Skeletal muscle tissue (tissue), 4 donors: ENCODE data around the gene ATR. TPM values are rescaled to one million over a fixed set of nuclear protein-coding genes. Genes with fewer than 3 reads are reported as not detected.
A peak's percentile ranks its signal among the peaks of the same experiment; 100 is the strongest.

Experiments used
- H3K27ac ChIP-seq: one replicate; pipeline ENCODE4 v1.7.0; 2013; ENCODE audit warnings: mild to moderate bottlenecking, low read depth, low read length, inconsistent platforms
- H3K27me3 ChIP-seq, 3 donors: one replicate each; pipeline ENCODE4 v1.7.0; 2013; ENCODE audit warnings: low read length in 3 of 3; ENCODE audit not compliant: control insufficient read depth in 3 of 3, insufficient read depth in 3 of 3
- H3K36me3 ChIP-seq, 3 donors: one replicate each; pipeline ENCODE4 v1.7.0; 2013; ENCODE audit warnings: low read length in 3 of 3; ENCODE audit not compliant: control insufficient read depth in 3 of 3, insufficient read depth in 3 of 3
- H3K4me1 ChIP-seq, 3 donors: one replicate each; pipeline ENCODE4 v1.7.0; 2013; ENCODE audit warnings: low read length in 3 of 3, mild to moderate bottlenecking in 3 of 3; ENCODE audit not compliant: control insufficient read depth in 3 of 3, insufficient read depth in 3 of 3
- H3K4me3 ChIP-seq, 3 donors: one replicate each; pipeline ENCODE4 v1.7.0; 2013; ENCODE audit warnings: low read length in 3 of 3
- H3K9ac ChIP-seq, 3 donors: one replicate each; pipeline ENCODE4 v1.7.0; 2013; ENCODE audit warnings: low read length in 3 of 3, mild to moderate bottlenecking in 3 of 3, moderate library complexity in 2 of 3, low read depth in 1 of 3
- H3K9me3 ChIP-seq, 3 donors: one replicate each; pipeline ENCODE4 v1.7.0; 2013; ENCODE audit warnings: low read length in 3 of 3; ENCODE audit not compliant: control insufficient read depth in 3 of 3
- total RNA-seq: library from RNA; depleted of rRNA; stranded (reverse); fragments of >200 nt; gene quantifications from one replicate; pipeline ENCODE4 v1.2.3, GENCODE V29; 2014
- donor health status: Osteomylitis.

Gene ATR
- total RNA-seq, 1 donor from 2014 or later, result 25.6 TPM

DNA sequence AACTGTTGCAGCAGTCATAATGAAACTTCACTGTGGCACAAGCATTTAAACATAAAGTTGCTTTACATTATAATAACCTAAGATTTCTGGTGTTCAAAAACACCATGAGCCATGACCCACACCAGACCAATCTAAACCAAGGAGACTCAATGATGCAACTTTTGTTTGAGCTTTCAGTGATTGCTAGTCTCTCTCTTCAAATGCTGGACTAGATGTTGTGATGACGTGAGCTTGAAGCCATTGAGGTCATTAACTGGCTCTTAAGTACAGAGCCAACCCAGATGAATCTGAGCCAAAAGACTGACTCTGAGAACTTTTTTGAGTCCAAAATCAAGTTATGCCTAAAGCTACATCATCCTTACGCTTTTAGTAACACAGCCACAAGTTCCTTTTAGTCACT, 36.5 kb downstream of the ATR start:
- H3K36me3 ChIP-seq, result peaks cover 5 to 17% (median 10%) of the 10 kb centered on the region in 3 donors
- no peaks in the 10 kb centered on the region for H3K9me3 ChIP-seq
- no peak overlapping the region for H3K4me3 ChIP-seq
- no peaks in the 10 kb centered on the region for H3K27me3 ChIP-seq
- no peaks in the 10 kb centered on the region for H3K4me1 ChIP-seq
- H3K9ac ChIP-seq, result no peak overlapping the region
- H3K27ac ChIP-seq, result no peak overlapping the region

DNA sequence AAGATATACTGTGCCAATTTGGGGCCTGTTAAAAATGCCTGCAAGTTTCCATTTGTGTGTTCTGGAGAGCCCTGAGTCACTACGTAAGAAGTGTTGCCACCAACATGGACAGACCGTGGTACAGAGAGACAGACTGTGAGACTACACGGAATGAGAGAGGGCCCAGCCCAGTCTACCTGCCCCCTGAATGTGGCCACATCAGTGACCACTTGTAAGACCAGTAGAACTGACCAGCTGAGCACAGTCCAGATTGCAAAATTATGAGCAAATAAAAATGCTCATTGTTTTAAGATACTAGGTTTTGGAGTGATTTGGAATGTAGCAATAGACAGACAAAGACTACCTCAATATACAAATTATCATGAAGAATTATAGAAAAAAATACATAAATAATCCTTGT, 42.0 kb downstream of the ATR start:
- no peak overlapping the region for H3K27ac ChIP-seq
- no peak overlapping the region for H3K9ac ChIP-seq
- H3K9me3 ChIP-seq, result no peaks in the 10 kb centered on the region
- H3K4me3 ChIP-seq, result no peak overlapping the region
- H3K4me1 ChIP-seq, result no peaks in the 10 kb centered on the region
- H3K27me3 ChIP-seq, result no peaks in the 10 kb centered on the region
- peaks cover 9 to 31% (median 15%) of the 10 kb centered on the region in 3 donors for H3K36me3 ChIP-seq

DNA sequence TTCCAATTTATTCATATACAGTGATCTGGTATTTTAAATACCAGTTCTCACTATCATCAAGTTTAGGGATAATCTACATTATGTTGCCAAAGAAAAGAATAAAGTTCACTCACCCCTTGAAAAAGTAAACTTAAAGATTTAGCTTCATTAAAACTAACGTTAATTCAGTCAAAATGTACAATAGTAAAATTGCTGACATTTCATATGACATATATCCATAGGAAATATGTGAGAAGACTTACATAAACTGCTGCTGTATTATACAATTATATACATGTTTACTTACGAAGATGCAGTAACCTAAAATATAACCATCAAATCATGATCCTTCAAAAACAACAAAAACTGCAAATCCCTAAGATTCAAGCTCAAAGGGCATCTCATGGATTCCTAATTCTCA, 44.0 kb downstream of the ATR start:
- H3K27me3 ChIP-seq, result no peaks in the 10 kb centered on the region
- no peaks in the 10 kb centered on the region for H3K9me3 ChIP-seq
- no peak overlapping the region for H3K4me3 ChIP-seq
- H3K36me3 ChIP-seq, result peaks cover 9 to 31% (median 15%) of the 10 kb centered on the region in 3 donors
- H3K4me1 ChIP-seq, result no peaks in the 10 kb centered on the region
- no peak overlapping the region for H3K27ac ChIP-seq
- no peak overlapping the region for H3K9ac ChIP-seq

DNA sequence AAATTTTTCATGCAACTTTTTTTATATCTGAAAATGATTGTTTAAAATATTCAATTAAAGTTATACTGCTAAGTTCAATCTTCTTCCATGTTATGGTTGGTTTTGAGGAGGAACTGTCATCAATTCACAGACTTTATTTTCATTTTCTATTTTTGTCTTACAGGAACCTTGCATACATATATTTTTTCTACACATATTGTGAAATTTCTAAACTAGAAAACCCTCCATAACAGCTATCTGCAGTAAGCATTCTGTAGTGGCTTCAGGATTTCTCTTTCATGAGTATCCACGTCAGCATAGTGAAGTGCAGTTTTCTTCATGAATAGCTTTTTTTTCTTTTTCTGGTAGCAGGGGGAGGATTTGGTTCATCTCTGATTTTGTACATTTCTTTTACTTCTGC, 48.2 kb downstream of the ATR start:
- H3K9ac ChIP-seq, result no peak overlapping the region
- no peak overlapping the region for H3K4me3 ChIP-seq
- H3K4me1 ChIP-seq, result no peaks in the 10 kb centered on the region
- H3K27ac ChIP-seq, result no peak overlapping the region
- H3K27me3 ChIP-seq, result no peaks in the 10 kb centered on the region
- no peaks in the 10 kb centered on the region for H3K9me3 ChIP-seq
- peaks cover 3 to 19% (median 15%) of the 10 kb centered on the region in 3 donors for H3K36me3 ChIP-seq

DNA sequence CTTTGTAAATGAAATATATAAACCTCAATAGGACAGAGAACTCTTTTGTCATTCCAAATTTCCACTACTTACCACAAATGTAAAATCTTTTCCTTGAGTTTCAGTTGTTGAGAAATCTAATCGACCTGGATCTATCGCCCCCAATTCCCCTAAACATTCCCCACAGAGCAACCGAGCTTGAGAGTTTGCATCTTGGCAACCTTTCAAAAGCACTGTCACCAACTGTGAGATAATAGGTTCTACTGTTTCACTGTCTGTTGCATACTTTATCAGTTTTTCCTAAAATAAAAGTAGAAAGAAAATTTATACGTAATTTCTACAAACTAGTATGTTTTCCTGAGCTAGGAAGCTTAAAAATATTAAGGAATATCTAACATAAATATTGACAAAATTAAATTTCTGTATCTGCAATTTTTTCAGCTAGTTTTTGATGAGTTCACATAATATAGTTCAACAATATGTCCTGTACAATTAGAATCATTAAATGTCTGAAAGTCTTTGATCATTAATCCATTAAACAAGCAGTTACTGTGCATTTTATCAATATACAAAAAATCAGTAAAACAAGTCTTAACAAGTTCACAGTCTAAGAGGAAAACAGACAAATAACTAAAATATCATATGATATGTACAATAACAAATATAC, 54.5 kb downstream of the ATR start:
- H3K4me3 ChIP-seq, result no peak overlapping the region
- no peak overlapping the region for H3K27ac ChIP-seq
- H3K9me3 ChIP-seq, result no peaks in the 10 kb centered on the region
- H3K27me3 ChIP-seq, result no peaks in the 10 kb centered on the region
- H3K9ac ChIP-seq, result no peak overlapping the region
- H3K4me1 ChIP-seq, result no peaks in the 10 kb centered on the region
- H3K36me3 ChIP-seq, result peaks cover 0 to 19% (median 4%) of the 10 kb centered on the region in 3 donors

DNA sequence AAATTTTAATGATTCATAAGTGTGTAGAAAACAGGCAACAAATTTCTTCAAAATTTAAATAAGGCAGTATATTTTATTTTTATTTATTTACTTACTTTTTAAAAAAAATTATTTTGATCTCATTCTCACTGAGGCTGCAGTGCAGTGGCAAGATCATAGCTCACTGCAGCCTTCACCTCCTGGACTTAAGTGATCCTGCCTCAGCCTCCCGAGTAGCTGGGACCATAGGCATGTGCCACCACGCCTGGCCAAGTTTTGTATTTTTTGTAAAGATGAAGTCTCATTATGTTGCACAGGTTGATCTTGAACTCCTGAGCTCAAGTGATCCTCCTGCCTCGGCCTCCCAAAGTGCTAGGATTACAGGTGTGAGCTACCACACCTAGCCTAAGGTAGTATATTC, 69.5 kb downstream of the ATR start:
- peaks cover 0 to 19% (median 15%) of the 10 kb centered on the region in 3 donors for H3K36me3 ChIP-seq
- H3K27ac ChIP-seq, result no peak overlapping the region
- H3K4me1 ChIP-seq, result no peaks in the 10 kb centered on the region
- no peak overlapping the region for H3K4me3 ChIP-seq
- H3K9ac ChIP-seq, result no peak overlapping the region
- no peaks in the 10 kb centered on the region for H3K27me3 ChIP-seq
- H3K9me3 ChIP-seq, result no peaks in the 10 kb centered on the region

DNA sequence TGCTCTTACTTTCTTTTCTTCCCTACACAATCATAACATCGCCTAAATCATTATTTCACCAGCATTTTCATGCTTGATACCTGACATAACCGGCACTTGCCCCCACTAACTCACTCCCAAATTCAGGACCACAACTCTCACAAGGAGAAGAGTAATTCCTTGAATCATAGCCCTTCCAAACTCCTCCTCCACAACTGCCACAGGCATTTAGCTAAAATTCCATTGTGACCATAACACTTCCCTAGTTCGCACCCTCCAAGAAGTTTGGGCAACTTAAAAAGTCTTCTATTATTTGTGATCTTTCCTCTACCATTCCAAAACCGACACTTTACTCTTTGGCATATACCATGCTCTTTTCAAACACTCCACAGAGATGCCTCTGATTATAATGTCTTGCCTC, 71.3 kb downstream of the ATR start:
- H3K9ac ChIP-seq, result no peak overlapping the region
- H3K36me3 ChIP-seq, result peaks cover 0 to 15% (median 11%) of the 10 kb centered on the region in 3 donors
- H3K4me1 ChIP-seq, result no peaks in the 10 kb centered on the region

DNA sequence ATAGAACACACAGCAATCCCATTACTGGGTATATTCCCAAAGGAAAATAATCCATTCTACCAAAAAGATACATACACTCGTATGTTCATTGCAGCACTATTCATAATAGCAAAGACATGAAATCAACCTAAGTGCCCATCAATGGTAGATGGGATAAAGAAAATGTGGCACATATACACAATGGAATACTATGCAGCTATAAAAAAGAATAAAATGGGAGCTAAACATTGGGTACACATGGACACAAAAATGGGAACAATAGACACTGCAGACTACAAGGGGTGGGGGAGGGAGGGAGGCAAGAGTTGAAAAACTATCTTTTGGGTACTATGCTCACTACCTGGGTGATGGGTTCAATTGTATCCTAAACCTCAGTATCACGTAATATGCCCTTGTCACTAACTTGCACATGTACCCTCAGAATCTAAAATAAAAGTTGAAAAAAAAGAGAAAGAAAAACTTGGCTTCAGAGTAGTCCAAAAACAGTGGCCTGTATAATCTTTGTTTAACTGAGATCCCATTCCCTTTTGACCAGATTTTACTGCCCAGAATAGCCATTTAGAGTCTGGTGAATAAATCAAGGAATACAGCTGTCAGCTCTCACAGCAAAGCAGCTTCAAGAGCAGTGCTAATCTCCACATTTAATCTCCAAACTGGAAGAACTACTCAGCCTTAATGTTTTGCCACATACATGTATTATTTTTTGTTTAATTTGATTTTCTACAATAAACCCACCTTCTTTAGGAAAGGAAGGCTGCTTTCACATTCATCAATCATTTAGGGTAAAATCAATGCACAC, 76.1 kb downstream of the ATR start:
- Histone ChIP-seq H3K27ac (no peak overlapping the region), H3K9ac (no peak overlapping the region), H3K4me3 (no peak overlapping the region), H3K36me3 (peaks cover 4 to 20% (median 8%) of the 10 kb centered on the region in 3 donors), H3K27me3 (no peaks in the 10 kb centered on the region), H3K9me3 (no peaks in the 10 kb centered on the region), H3K4me1 (peaks cover 0 to 2% (median 0%) of the 10 kb centered on the region in 3 donors)

More for the DNA sequence above, 71.3 kb downstream of the ATR start:
- Histone ChIP-seq H3K27me3 (no peaks in the 10 kb centered on the region), H3K9me3 (no peaks in the 10 kb centered on the region), H3K27ac (no peak overlapping the region), H3K4me3 (no peak overlapping the region)

DNA sequence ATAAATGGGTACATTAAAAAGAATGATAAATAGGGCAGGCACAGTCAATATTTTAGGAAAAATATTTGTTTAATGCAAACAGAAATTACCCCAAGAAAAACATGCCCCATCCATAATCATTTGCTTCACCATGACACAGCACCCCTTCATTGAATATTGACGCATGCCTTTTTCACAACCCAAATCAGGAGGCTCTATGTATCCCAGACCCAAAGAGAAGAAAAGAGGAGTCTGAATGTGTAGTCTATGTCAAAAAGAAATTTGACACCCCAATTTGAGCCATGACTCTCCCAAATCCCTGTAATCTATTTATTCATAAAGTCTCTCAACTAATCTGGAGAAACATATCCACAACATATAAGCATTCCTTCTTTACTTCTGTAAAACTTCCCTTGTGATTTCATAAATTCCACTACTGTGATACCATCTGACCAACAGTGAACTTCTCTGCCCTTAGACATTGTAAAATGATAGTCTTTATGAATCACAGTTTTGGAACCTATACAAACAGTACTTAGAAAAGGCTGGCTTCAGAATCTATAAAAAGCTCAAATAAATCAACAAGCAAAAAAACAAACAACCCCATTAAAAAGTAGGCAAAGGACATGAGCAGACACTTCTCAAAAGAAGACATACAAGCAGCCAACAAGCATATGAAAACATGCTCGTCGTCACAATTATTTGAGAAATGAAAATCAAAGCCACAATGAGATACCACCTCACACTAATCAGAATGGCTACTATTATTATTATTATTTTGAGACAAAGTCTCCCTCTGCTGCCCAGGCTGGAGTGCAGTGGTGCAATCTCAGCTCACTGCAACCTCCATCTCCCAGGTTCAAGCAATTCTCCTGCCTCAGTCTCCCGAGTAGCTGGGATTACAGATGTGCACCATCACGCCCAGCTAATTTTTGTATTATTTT, 77.3 kb downstream of the ATR start:
- no peak overlapping the region for H3K4me3 ChIP-seq
- H3K4me1 ChIP-seq, result peaks cover 0 to 2% (median 0%) of the 10 kb centered on the region in 3 donors
- no peaks in the 10 kb centered on the region for H3K9me3 ChIP-seq
- H3K9ac ChIP-seq, result no peak overlapping the region
- peak overlapping the region; percentile 45 for H3K27ac ChIP-seq
- H3K27me3 ChIP-seq, result no peaks in the 10 kb centered on the region
- peaks cover 0 to 20% (median 4%) of the 10 kb centered on the region in 3 donors for H3K36me3 ChIP-seq
